IPS DF 19.7 (cell line): ENCODE data around the gene COL27A1.

Experiments
- DNase-seq: peaks from one replicate; pipeline ENCODE4 v3.0.0-alpha.2; 2013; ENCODE audit warnings: low read depth, low spot score

The COL27A1 gene

GRCh38 chr9:114206221-114206789 is 51.0 kb downstream of the COL27A1 start:
- DNase-seq, result no peak

GRCh38 chr9:114207034-114207810 is 51.9 kb downstream of the COL27A1 start:
- no peak for DNase-seq

- DNase-seq, result no peak
These were observed 52.5 kb downstream of the COL27A1 start for GRCh38 chr9:114207845-114208244.

- no peak for DNase-seq
These were observed 53.8 kb downstream of the COL27A1 start for GRCh38 chr9:114209151-114209550.

GRCh38 chr9:114210136-114210535 is 54.8 kb downstream of the COL27A1 start:
- no peak for DNase-seq

- no peak for DNase-seq
These were observed 55.4 kb downstream of the COL27A1 start for GRCh38 chr9:114210691-114211276.

GRCh38 chr9:114212826-114213225 is 57.5 kb downstream of the COL27A1 start:
- no peak for DNase-seq

GRCh38 chr9:114213566-114213965 is 58.2 kb downstream of the COL27A1 start:
- no peak for DNase-seq

- DNase-seq, result no peak
These were observed 58.8 kb downstream of the COL27A1 start for GRCh38 chr9:114214181-114214580.

GRCh38 chr9:114214686-114215414 is 59.5 kb downstream of the COL27A1 start:
- DNase-seq, result no peak

- DNase-seq, result no peak
These were observed 60.7 kb downstream of the COL27A1 start for GRCh38 chr9:114216081-114216480.

- no peak for DNase-seq
These were observed 61.6 kb downstream of the COL27A1 start for GRCh38 chr9:114216976-114217375.

- no peak for DNase-seq
These were observed 63.2 kb downstream of the COL27A1 start for GRCh38 chr9:114218264-114219120.

- no peak for DNase-seq
These were observed 64.8 kb downstream of the COL27A1 start for GRCh38 chr9:114220061-114220541.

- no peak for DNase-seq
These were observed 66.5 kb downstream of the COL27A1 start for GRCh38 chr9:114221706-114222465.

- no peak for DNase-seq
These were observed 68.4 kb downstream of the COL27A1 start for GRCh38 chr9:114223564-114224246.

GRCh38 chr9:114224247-114224610 is 68.9 kb downstream of the COL27A1 start:
- no peak for DNase-seq

- DNase-seq, result no peak
These were observed 70.3 kb downstream of the COL27A1 start for GRCh38 chr9:114225561-114226212.
